B cell (primary cell): ENCODE measurements around the gene ATP1A4. TPM values are rescaled to one million over a fixed set of nuclear protein-coding genes. Genes with fewer than 3 reads are reported as not detected.

Experiments used
- ATAC-seq: fragments of 200-7000 bp; cut with Tn5 transposase; one replicate; pipeline ENCODE4 v1.10.0; 2021; ENCODE audit warnings: low read depth, mild to moderate bottlenecking, moderate number of reproducible peaks, moderate library complexity
- CTCF ChIA-PET: fragments of 350-600 bp; sonication (Branson Sonifier 250); formaldehyde crosslinking; loops from one replicate; lab custom pipeline; 2021; ENCODE audit warnings: antibody characterized with exemption, inconsistent platforms; lab: Charles Lee
- POLR2A ChIA-PET: fragments of 350-600 bp; sonication (Branson Sonifier 250); formaldehyde crosslinking; loops from one replicate; lab custom pipeline; 2021; ENCODE audit warnings: antibody characterized with exemption; lab: Charles Lee
- DNase-seq: peaks from one replicate; pipeline ENCODE4 v3.0.0; 2013
- H2AFZ ChIP-seq: 2 replicates; pipeline ENCODE4 v1.6.1; 2012; ENCODE audit warnings: mild to moderate bottlenecking, low read depth, low read length; ENCODE audit not compliant: insufficient read depth, poor library complexity, severe bottlenecking
- H3K27ac ChIP-seq, 2 donors: 1 replicate in 1 of 2; 2 replicates in 1 of 2; pipeline ENCODE4 v1.5.1; 2012 to 2013; ENCODE audit warnings: low read length in 2 of 2, mild to moderate bottlenecking in 2 of 2, moderate library complexity in 1 of 2
- H3K27me3 ChIP-seq, 4 experiments: fragments of 200-600 bp in 1 of 4; sonication (generic) in 1 of 4; replicated peaks in 1 of 4; 1 replicate in 2 of 4; 2 replicates in 2 of 4; pipeline versions ENCODE4 v1.6.1 to v1.7.0; 2013 to 2016; ENCODE audit warnings: low read length in 3 of 4, mild to moderate bottlenecking in 2 of 4, mixed read lengths in 1 of 4, moderate library complexity in 1 of 4; ENCODE audit not compliant: insufficient read depth in 4 of 4, control insufficient read depth in 3 of 4; ENCODE audit errors: control extremely low read depth in 1 of 4
- H3K36me3 ChIP-seq, 2 experiments: replicated peaks in 1 of 2; 1 replicate in 1 of 2; 2 replicates in 1 of 2; pipeline versions ENCODE4 v1.6.1 to v1.7.1; 2013; ENCODE audit warnings: low read length in 1 of 2; ENCODE audit not compliant: insufficient read depth in 2 of 2, control insufficient read depth in 1 of 2; ENCODE audit errors: control extremely low read depth in 1 of 2, extremely low read depth in 1 of 2
- H3K4me1 ChIP-seq, 2 donors: fragments of 200-600 bp in 1 of 2; sonication (generic) in 1 of 2; 1 replicate in 1 of 2; 2 replicates in 1 of 2; pipeline versions ENCODE4 v1.5.1 to v1.6.1; 2013 to 2017; ENCODE audit warnings: low read length in 2 of 2; ENCODE audit not compliant: control insufficient read depth in 2 of 2, insufficient read depth in 2 of 2
- H3K4me2 ChIP-seq: replicated peaks from 2 replicates; pipeline ENCODE3; 2012; ENCODE audit warnings: mild to moderate bottlenecking, low read depth, low read length; ENCODE audit not compliant: poor library complexity, severe bottlenecking
- H3K4me3 ChIP-seq, 5 experiments: fragments of 200-600 bp in 1 of 5; sonication (generic) in 1 of 5; 1 replicate in 3 of 5; 2 replicates in 2 of 5; pipeline versions ENCODE4 v1.5.1 to v1.7.0; 2011 to 2016; ENCODE audit warnings: low read length in 4 of 5, mild to moderate bottlenecking in 4 of 5, low read depth in 2 of 5, control low read depth in 1 of 5, moderate library complexity in 1 of 5; ENCODE audit not compliant: insufficient read depth in 1 of 5; ENCODE audit errors: control extremely low read depth in 1 of 5, extremely low read depth in 1 of 5
- H3K79me2 ChIP-seq: fragments of 200-600 bp; sonication (generic); one replicate; pipeline ENCODE4 v1.6.0; 2016; ENCODE audit warnings: low read length; ENCODE audit not compliant: control insufficient read depth, insufficient read depth
- H3K9ac ChIP-seq: fragments of 200-600 bp; sonication (generic); 2 replicates; pipeline ENCODE4 v1.6.1; 2017; ENCODE audit warnings: mild to moderate bottlenecking, low read length, moderate library complexity
- H3K9me3 ChIP-seq, 3 donors: one replicate each; pipeline versions ENCODE4 v1.6.1 to v1.7.1; 2013; ENCODE audit warnings: low read length in 2 of 3; ENCODE audit not compliant: control insufficient read depth in 2 of 3, insufficient read depth in 1 of 3; ENCODE audit errors: control extremely low read depth in 1 of 3
- H4K20me1 ChIP-seq: 2 replicates; pipeline ENCODE4 v1.6.0; 2012; ENCODE audit warnings: mild to moderate bottlenecking, low read length; ENCODE audit not compliant: insufficient read depth, control insufficient read depth, poor library complexity, severe bottlenecking
- H3K27ac Mint-ChIP-seq: one replicate; pipeline ENCODE4 v1.8.0; 2021; ENCODE audit warnings: mixed read lengths
- H3K27me3 Mint-ChIP-seq: one replicate; pipeline ENCODE4 v1.8.0; 2021; ENCODE audit warnings: mixed read lengths
- H3K4me1 Mint-ChIP-seq: one replicate; pipeline ENCODE4 v1.8.0; 2021; ENCODE audit warnings: mixed read lengths
- H3K4me3 Mint-ChIP-seq: one replicate; pipeline ENCODE4 v1.8.0; 2021; ENCODE audit warnings: mixed read lengths
- H3K9me3 Mint-ChIP-seq: one replicate; pipeline ENCODE4 v1.8.0; 2022; ENCODE audit warnings: mixed read lengths; ENCODE audit not compliant: insufficient read depth
- CTCF ChIP-seq: fragments of 200-600 bp; IDR thresholded peaks from one replicate; pipeline ENCODE4 v1.8.0; 2022; ENCODE audit warnings: antibody characterized with exemption, mild to moderate bottlenecking
- EZH2 ChIP-seq: IDR thresholded peaks from 2 replicates; pipeline ENCODE4 v1.6.1; 2012; ENCODE audit warnings: borderline replicate concordance, low read depth, mild to moderate bottlenecking, moderate library complexity, low read length; ENCODE audit not compliant: insufficient read depth, poor library complexity, severe bottlenecking
- WGBS: methylation state at CpG from one replicate; pipeline ENCODE4 v1.1.5; 2013; ENCODE audit warnings: missing lambda C conversion rate; ENCODE audit not compliant: insufficient coverage; 5-methylcytosine and 5-hydroxymethylcytosine counted together
- intact Hi-C: fragments of 100-400 bp; cut with micrococcal nuclease; formaldehyde crosslinking; loops from one replicate; pipeline ENCODE4 v1.10.0; 2022
- polyA plus RNA-seq: library from polyadenylated mRNA; depleted of rRNA; stranded (reverse); fragments of >200 nt; gene quantifications from 2 replicates; pipeline ENCODE4 v1.2.3, GENCODE V29; 2012
- total RNA-seq, 2 donors: library from RNA; stranded (reverse); fragments of 120-200 nt in 1 of 2; gene quantifications; 1 replicate in 1 of 2; 2 replicates in 1 of 2; pipeline versions ENCODE4 v1.2.3 to v1.2.4, GENCODE V29; 2013 to 2022

ATP1A4 gene
- total and polyA plus RNA-seq, 2 donors (not counting 1 experiment from before 2014, with no cell fraction given) = 0.12 TPM; not detected in 1

GRCh38 chr1:160169553-160170399 lies 18.4 kb downstream of the ATP1A4 start:
- POLR2A ChIA-PET = interaction anchor here (0.6 kb wide), 1 partner anchor 148 kb away, joined by 10 read pairs; no protein-coding TSS in a partner anchor
- TF ChIP-seq CTCF = no peak
- no peak for TF ChIP-seq EZH2

GRCh38 chr1:160171354-160171753 lies 20.0 kb downstream of the ATP1A4 start:
- Mint-ChIP-seq H3K27me3 (peaks cover 14% of the 10 kb centered on the region), H3K4me3 (no peak overlapping the region), H3K9me3 (no peaks in the 10 kb centered on the region), H3K4me1 (peaks cover 15% of the 10 kb centered on the region), H3K27ac (no peak overlapping the region)
- Histone ChIP-seq H3K36me3 (no peaks in the 10 kb centered on the region), H3K9ac (no peak overlapping the region), H3K4me2 (no peak overlapping the region), H3K27ac (no peak overlapping the region), H3K4me3 (no peak overlapping the region), H3K4me1 (peaks cover 9 to 14% of the 10 kb centered on the region in 2 donors), H3K9me3 (no peaks in the 10 kb centered on the region), H3K27me3 (no peaks in the 10 kb centered on the region), H3K79me2 (no peaks in the 10 kb centered on the region), H2AFZ (no peak overlapping the region), H4K20me1 (no peaks in the 10 kb centered on the region)
- no peak for ATAC-seq
- intact Hi-C loops = no loop called here
- TF ChIP-seq EZH2 = no peak
- TF ChIP-seq CTCF = no peak
- WGBS = 100% methylated on average over 3 of the region's 4 CpGs
- DNase-seq = no peak
- CTCF ChIA-PET = no interaction called here
- POLR2A ChIA-PET = no interaction called here

More at GRCh38 chr1:160169553-160170399, 18.4 kb downstream of the ATP1A4 start:
- peaks cover 9 to 14% of the 10 kb centered on the region in 2 donors for H3K4me1 ChIP-seq
- Mint-ChIP-seq H3K9me3 (no peaks in the 10 kb centered on the region), H3K27me3 (peaks cover 9% of the 10 kb centered on the region), H3K4me3 (peak overlapping the region; percentile 68), H3K4me1 (peaks cover 15% of the 10 kb centered on the region), H3K27ac (peak overlapping the region; percentile 43)
- no peaks in the 10 kb centered on the region for H3K9me3 ChIP-seq
- H3K9ac ChIP-seq = peak overlapping the region; percentile 1
- H3K27ac ChIP-seq = no peak overlapping the region
- peak overlapping the region; percentile 17 for H2AFZ ChIP-seq
- peak; percentile 17 for DNase-seq
- H3K27me3 ChIP-seq = no peaks in the 10 kb centered on the region
- H4K20me1 ChIP-seq = no peaks in the 10 kb centered on the region
- H3K36me3 ChIP-seq = no peaks in the 10 kb centered on the region
- ATAC-seq = peak; percentile 31
- peak overlapping the region in 1 of 5 experiments; percentile 15 for H3K4me3 ChIP-seq
- 33% methylated on average over 14 of the region's 15 CpGs for WGBS
- CTCF ChIA-PET = interaction anchor here (1.0 to 1.1 kb wide), 2 partner anchors 50 to 973 kb away, joined by 3 to 4 read pairs; no protein-coding TSS in a partner anchor
- intact Hi-C loops = no loop called here
- H3K79me2 ChIP-seq = no peaks in the 10 kb centered on the region
- peak overlapping the region; percentile 34 for H3K4me2 ChIP-seq
